ENCODE results near the gene ITGA4. TPM values are rescaled to one million over a fixed set of nuclear protein-coding genes. Genes with fewer than 3 reads are reported as not detected.

Gene ITGA4
- total RNA-seq, 1 donor from 2014 or later = 24.0 TPM

GRCh38 chr2:181466661-181467576 is 9.7 kb downstream of the ITGA4 start:
- Histone ChIP-seq H3K27me3 (ENCODE audit: low read depth) (no peaks in the 10 kb centered on the region), H3K9me3 (no peaks in the 10 kb centered on the region), H3K36me3 (no peaks in the 10 kb centered on the region), H3K4me3 (no peak overlapping the region), H3K4me1 (peaks cover 4% of the 10 kb centered on the region), H3K27ac (no peak overlapping the region)
- peak; percentile 61 to 66 for ATAC-seq
- peak; percentile 86 for TF ChIP-seq CTCF (IDR thresholded peaks at IDR 0.05)
- peak; percentile 82 for DNase-seq
- intact Hi-C loops (cut with DNase I) = loop anchor here (10.0 kb wide), 1 partner anchor 362 kb away; no protein-coding TSS in a partner anchor

- Histone ChIP-seq H3K36me3 (no peaks in the 10 kb centered on the region), H3K4me1 (peaks cover 3% of the 10 kb centered on the region), H3K4me3 (no peak overlapping the region), H3K9me3 (no peaks in the 10 kb centered on the region), H3K27ac (no peak overlapping the region), H3K27me3 (ENCODE audit: low read depth) (no peaks in the 10 kb centered on the region)
- DNase-seq (no peak), ATAC-seq (no peak)
- no peak for TF ChIP-seq CTCF (IDR thresholded peaks at IDR 0.05)
- intact Hi-C loops (cut with DNase I) = loop anchor here (10.0 kb wide), 1 partner anchor 363 kb away; no protein-coding TSS in a partner anchor
Measured at GRCh38 chr2:181467966-181468707, 11.0 kb downstream of the ITGA4 start.

GRCh38 chr2:181468811-181469210 is 11.6 kb downstream of the ITGA4 start:
- ATAC-seq (no peak), DNase-seq (no peak)
- no peaks in the 10 kb centered on the region for H3K27me3 ChIP-seq (ENCODE audit: low read depth)
- H3K36me3 ChIP-seq = no peaks in the 10 kb centered on the region
- H3K27ac ChIP-seq = no peak overlapping the region
- no peak overlapping the region for H3K4me3 ChIP-seq
- TF ChIP-seq CTCF (IDR thresholded peaks at IDR 0.05) = no peak
- intact Hi-C loops (cut with DNase I) = loop anchor here (10.0 kb wide), 1 partner anchor 364 kb away; no protein-coding TSS in a partner anchor
- H3K9me3 ChIP-seq = no peaks in the 10 kb centered on the region
- H3K4me1 ChIP-seq = peaks cover 3% of the 10 kb centered on the region

- H3K9me3 ChIP-seq = no peaks in the 10 kb centered on the region
- TF ChIP-seq CTCF (IDR thresholded peaks at IDR 0.05) = no peak
- intact Hi-C loops (cut with DNase I) = no loop called here
- no peak overlapping the region for H3K4me3 ChIP-seq
- no peak overlapping the region for H3K27ac ChIP-seq
- no peaks in the 10 kb centered on the region for H3K27me3 ChIP-seq (ENCODE audit: low read depth)
- H3K4me1 ChIP-seq = peaks cover 3% of the 10 kb centered on the region
- no peak for DNase-seq
- H3K36me3 ChIP-seq = peaks cover under 1% of the 10 kb centered on the region
- no peak for ATAC-seq
Measured at GRCh38 chr2:181471226-181471625, 14.0 kb downstream of the ITGA4 start.

GRCh38 chr2:181471783-181472182 is 14.6 kb downstream of the ITGA4 start:
- no peak for ATAC-seq
- Histone ChIP-seq H3K4me1 (peaks cover 3% of the 10 kb centered on the region), H3K27me3 (ENCODE audit: low read depth) (no peaks in the 10 kb centered on the region), H3K36me3 (peaks cover 6% of the 10 kb centered on the region), H3K27ac (no peak overlapping the region), H3K4me3 (no peak overlapping the region), H3K9me3 (no peaks in the 10 kb centered on the region)
- DNase-seq = no peak
- intact Hi-C loops (cut with DNase I) = no loop called here
- TF ChIP-seq CTCF (IDR thresholded peaks at IDR 0.05) = no peak

Data from lower lobe of right lung (tissue), 2 donors.